ENCODE measurements around the gene CBLN4. TPM values are rescaled to one million over a fixed set of nuclear protein-coding genes. Genes with fewer than 3 reads are reported as not detected.

The CBLN4 gene
- total and polyA plus RNA-seq, 9 of the 15 experiments (the other 6 are each of a cell fraction or from before 2014, with no cell fraction given) = not detected

DNA sequence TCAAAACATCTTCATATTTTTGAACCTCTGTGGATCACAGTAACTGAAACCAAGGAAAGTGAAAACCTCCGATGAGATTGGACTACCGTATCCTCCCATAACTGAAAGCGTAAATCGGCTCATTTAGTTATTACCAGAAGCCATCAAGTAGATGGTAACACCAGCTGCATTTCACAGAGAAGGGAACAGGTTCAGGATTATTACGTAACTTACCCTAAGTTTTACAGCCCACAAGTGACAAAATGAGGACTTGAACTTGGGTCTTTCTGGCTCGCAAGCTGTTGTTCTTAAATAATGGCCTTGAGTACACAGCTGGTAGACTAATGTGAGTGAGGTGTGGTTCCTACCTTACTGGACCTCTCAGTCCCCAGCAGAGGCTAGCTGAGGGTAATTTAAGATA is 37.9 kb upstream of the CBLN4 start:
- Histone ChIP-seq H3K27ac (ENCODE audit: extremely low read depth, low read depth, low read length) (no peak overlapping the region), H3K4me3 (no peak overlapping the region), H3K9ac (ENCODE audit: insufficient read depth in 1 of 2, low read depth in 2 of 2, low read length in 2 of 2) (no peak overlapping the region), H3K4me2 (ENCODE audit: insufficient read depth, low read length) (no peak overlapping the region), H3K9me1 (ENCODE audit: control insufficient read depth, insufficient read depth, low read length) (no peaks in the 10 kb centered on the region), H3K4me1 (replicated peaks in 1 of 2; ENCODE audit: control insufficient read depth in 2 of 2, insufficient read depth in 2 of 2, low read length in 2 of 2) (no peaks in the 10 kb centered on the region), H3K27me3 (ENCODE audit: control insufficient read depth in 2 of 2, insufficient read depth in 2 of 2, low read length in 2 of 2) (no peaks in the 10 kb centered on the region), H3K9me3 (replicated peaks; ENCODE audit: control insufficient read depth, insufficient read depth, low read depth, low read length) (no peaks in the 10 kb centered on the region), H2AFZ (ENCODE audit: low read depth, low read length) (no peak overlapping the region), H4K20me1 (replicated peaks; ENCODE audit: control insufficient read depth, insufficient read depth, low read length) (no peaks in the 10 kb centered on the region), H3K79me2 (ENCODE audit: control insufficient read depth, insufficient read depth, low read length) (no peaks in the 10 kb centered on the region), H3K36me3 (ENCODE audit: control insufficient read depth, insufficient read depth, low read length) (no peaks in the 10 kb centered on the region)
- DNase-seq (ENCODE audit: extremely low read depth in 1 of 4, low spot score in 3 of 4) = no peak
- ATAC-seq = no peak
- 3% methylated on average over 6 of the region's 6 CpGs for WGBS (ENCODE audit: insufficient coverage, low coverage, missing lambda C conversion rate)
- no TSS peak for BruUV-seq (replicated peaks)
- in situ Hi-C loops (cut with MboI) (no loop called here), intact Hi-C loops (cut with micrococcal nuclease) (no loop called here)
- ChIA-PET POLR2A (no interaction called here), CTCF (ENCODE audit: low intra/inter-chr PET ratio) (no interaction called here)
- TF ChIP-seq ZNF830 (CRISPR knock-in tag; IDR thresholded peaks at IDR 0.05) = no peak
- no peak for TF ChIP-seq HIVEP1 (CRISPR knock-in tag; IDR thresholded peaks at IDR 0.05)
- no peak for TF ChIP-seq FOXA1 (IDR thresholded peaks at IDR 0.05; ENCODE audit: borderline replicate concordance)
- TF ChIP-seq, protein P1, sequence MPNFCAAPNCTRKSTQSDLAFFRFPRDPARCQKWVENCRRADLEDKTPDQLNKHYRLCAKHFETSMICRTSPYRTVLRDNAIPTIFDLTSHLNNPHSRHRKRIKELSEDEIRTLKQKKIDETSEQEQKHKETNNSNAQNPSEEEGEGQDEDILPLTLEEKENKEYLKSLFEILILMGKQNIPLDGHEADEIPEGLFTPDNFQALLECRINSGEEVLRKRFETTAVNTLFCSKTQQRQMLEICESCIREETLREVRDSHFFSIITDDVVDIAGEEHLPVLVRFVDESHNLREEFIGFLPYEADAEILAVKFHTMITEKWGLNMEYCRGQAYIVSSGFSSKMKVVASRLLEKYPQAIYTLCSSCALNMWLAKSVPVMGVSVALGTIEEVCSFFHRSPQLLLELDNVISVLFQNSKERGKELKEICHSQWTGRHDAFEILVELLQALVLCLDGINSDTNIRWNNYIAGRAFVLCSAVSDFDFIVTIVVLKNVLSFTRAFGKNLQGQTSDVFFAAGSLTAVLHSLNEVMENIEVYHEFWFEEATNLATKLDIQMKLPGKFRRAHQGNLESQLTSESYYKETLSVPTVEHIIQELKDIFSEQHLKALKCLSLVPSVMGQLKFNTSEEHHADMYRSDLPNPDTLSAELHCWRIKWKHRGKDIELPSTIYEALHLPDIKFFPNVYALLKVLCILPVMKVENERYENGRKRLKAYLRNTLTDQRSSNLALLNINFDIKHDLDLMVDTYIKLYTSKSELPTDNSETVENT (CRISPR knock-in tag; IDR thresholded peaks at IDR 0.05) = no peak
- TF ChIP-seq, protein P2, sequence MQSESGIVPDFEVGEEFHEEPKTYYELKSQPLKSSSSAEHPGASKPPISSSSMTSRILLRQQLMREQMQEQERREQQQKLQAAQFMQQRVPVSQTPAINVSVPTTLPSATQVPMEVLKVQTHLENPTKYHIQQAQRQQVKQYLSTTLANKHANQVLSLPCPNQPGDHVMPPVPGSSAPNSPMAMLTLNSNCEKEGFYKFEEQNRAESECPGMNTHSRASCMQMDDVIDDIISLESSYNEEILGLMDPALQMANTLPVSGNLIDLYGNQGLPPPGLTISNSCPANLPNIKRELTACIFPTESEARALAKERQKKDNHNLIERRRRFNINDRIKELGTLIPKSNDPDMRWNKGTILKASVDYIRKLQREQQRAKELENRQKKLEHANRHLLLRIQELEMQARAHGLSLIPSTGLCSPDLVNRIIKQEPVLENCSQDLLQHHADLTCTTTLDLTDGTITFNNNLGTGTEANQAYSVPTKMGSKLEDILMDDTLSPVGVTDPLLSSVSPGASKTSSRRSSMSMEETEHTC (IDR thresholded peaks at IDR 0.05) = no peak
- TF ChIP-seq ZNF175 (CRISPR knock-in tag; IDR thresholded peaks at IDR 0.05; ENCODE audit: low read depth) = no peak
- TF ChIP-seq, protein P3, sequence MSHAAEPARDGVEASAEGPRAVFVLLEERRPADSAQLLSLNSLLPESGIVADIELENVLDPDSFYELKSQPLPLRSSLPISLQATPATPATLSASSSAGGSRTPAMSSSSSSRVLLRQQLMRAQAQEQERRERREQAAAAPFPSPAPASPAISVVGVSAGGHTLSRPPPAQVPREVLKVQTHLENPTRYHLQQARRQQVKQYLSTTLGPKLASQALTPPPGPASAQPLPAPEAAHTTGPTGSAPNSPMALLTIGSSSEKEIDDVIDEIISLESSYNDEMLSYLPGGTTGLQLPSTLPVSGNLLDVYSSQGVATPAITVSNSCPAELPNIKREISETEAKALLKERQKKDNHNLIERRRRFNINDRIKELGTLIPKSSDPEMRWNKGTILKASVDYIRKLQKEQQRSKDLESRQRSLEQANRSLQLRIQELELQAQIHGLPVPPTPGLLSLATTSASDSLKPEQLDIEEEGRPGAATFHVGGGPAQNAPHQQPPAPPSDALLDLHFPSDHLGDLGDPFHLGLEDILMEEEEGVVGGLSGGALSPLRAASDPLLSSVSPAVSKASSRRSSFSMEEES (CRISPR knock-in tag; IDR thresholded peaks at IDR 0.05) = no peak
- no peak for FAIRE-seq

Measured in K562 (cell line).